GM19238 (cell line): ENCODE measurements around the gene IER3.

Experiments
- DNase-seq: peaks from one replicate; pipeline ENCODE4 v3.0.0; 2011; ENCODE audit warnings: low spot score; ENCODE audit not compliant: insufficient read length

The IER3 gene

GRCh38 chr6:30709101-30709868 is 35.1 kb downstream of the IER3 start:
- no peak for DNase-seq

GRCh38 chr6:30707281-30707850 is 37.0 kb downstream of the IER3 start:
- DNase-seq = no peak

GRCh38 chr6:30705620-30706019 is 38.7 kb downstream of the IER3 start:
- no peak for DNase-seq

- DNase-seq = no peak
Measured at GRCh38 chr6:30703821-30704220, 40.5 kb downstream of the IER3 start.

- no peak for DNase-seq
Measured at GRCh38 chr6:30703011-30703410, 41.3 kb downstream of the IER3 start.

GRCh38 chr6:30700340-30700739 is 44.0 kb downstream of the IER3 start:
- no peak for DNase-seq

- no peak for DNase-seq
Measured at GRCh38 chr6:30696432-30696831, 47.9 kb downstream of the IER3 start.
